ENCODE data around the gene NR3C1. TPM values are rescaled to one million over a fixed set of nuclear protein-coding genes. Genes with fewer than 3 reads are reported as not detected.

The NR3C1 gene
- total RNA-seq, 1 experiment from 2014 or later = 16.0 TPM

GRCh38 chr5:143238620-143239019, 164.9 kb downstream of the NR3C1 start (continued):
- no peak for TF ChIP-seq ZNF274 (IDR thresholded peaks at IDR 0.05; ENCODE audit: low read depth, low read length)
- TF ChIP-seq YY1 (IDR thresholded peaks at IDR 0.05; ENCODE audit: extremely low read depth, insufficient replicate concordance, low read depth, low read length) = no peak

GRCh38 chr5:143237664-143238063, 165.8 kb downstream of the NR3C1 start:
- H3K4me3 ChIP-seq (replicated peaks in 1 of 2; ENCODE audit: low read depth in 1 of 2, low read length in 2 of 2) = no peak overlapping the region
- no peaks in the 10 kb centered on the region for H3K27me3 ChIP-seq (ENCODE audit: insufficient read depth, low read length)
- DNase-seq (ENCODE audit: low read depth, low spot score) (no peak), ATAC-seq (no peak)
- H3K79me2 ChIP-seq (ENCODE audit: insufficient read depth, low read length) = no peaks in the 10 kb centered on the region
- intact Hi-C loops (cut with micrococcal nuclease) = no loop called here
- H3K9me2 ChIP-seq (ENCODE audit: insufficient read depth) = no peaks in the 10 kb centered on the region
- no peak overlapping the region for H2AFZ ChIP-seq (ENCODE audit: low read depth, low read length, poor library complexity, severe bottlenecking)
- peaks cover 10 to 38% of the 10 kb centered on the region in 2 experiments for H3K4me1 ChIP-seq (ENCODE audit: control insufficient read depth in 1 of 2, insufficient read depth in 2 of 2, low read length in 2 of 2)
- RAD21 ChIA-PET (ENCODE audit: low non-redundant PET in 1 of 2, low total read pairs in 2 of 2, uncharacterized antibody in 2 of 2, unreplicated experiment in 2 of 2) = no interaction called here
- no TSS peak for BruUV-seq (replicated peaks)
- H3K27ac ChIP-seq (ENCODE audit: low read depth, low read length) = no peak overlapping the region
- CTCF ChIA-PET = no interaction called here
- H3K36me3 ChIP-seq (ENCODE audit: control insufficient read depth in 1 of 2, insufficient read depth in 2 of 2, low read length in 2 of 2) = no peaks in the 10 kb centered on the region
- H3K9ac ChIP-seq (ENCODE audit: low read length) = no peak overlapping the region
- no peaks in the 10 kb centered on the region for H4K20me1 ChIP-seq (ENCODE audit: insufficient read depth)
- H3K9me3 ChIP-seq (ENCODE audit: control insufficient read depth in 1 of 2, insufficient read depth in 1 of 2, low read depth in 1 of 2, low read length in 2 of 2) = no peaks in the 10 kb centered on the region
- H3K4me2 ChIP-seq (ENCODE audit: low read length) = no peak overlapping the region
- POLR2A ChIA-PET = no interaction called here
- TF ChIP-seq EZH2 (IDR thresholded peaks at IDR 0.05) = no peak
- TF ChIP-seq EZH2phosphoT487 (IDR thresholded peaks at IDR 0.05; ENCODE audit: borderline replicate concordance) = no peak
- no peak for TF ChIP-seq FOSL1 (IDR thresholded peaks at IDR 0.05; ENCODE audit: low read depth)

GRCh38 chr5:143236682-143237081, 166.8 kb downstream of the NR3C1 start:
- Histone ChIP-seq H2AFZ (ENCODE audit: low read depth, low read length, poor library complexity, severe bottlenecking) (no peak overlapping the region), H3K79me2 (ENCODE audit: insufficient read depth, low read length) (no peaks in the 10 kb centered on the region), H3K9me2 (ENCODE audit: insufficient read depth) (no peaks in the 10 kb centered on the region), H3K9me3 (ENCODE audit: control insufficient read depth in 1 of 2, insufficient read depth in 1 of 2, low read depth in 1 of 2, low read length in 2 of 2) (no peaks in the 10 kb centered on the region), H3K4me2 (ENCODE audit: low read length) (no peak overlapping the region), H3K9ac (ENCODE audit: low read length) (no peak overlapping the region), H3K4me3 (replicated peaks in 1 of 2; ENCODE audit: low read depth in 1 of 2, low read length in 2 of 2) (no peak overlapping the region), H3K4me1 (ENCODE audit: control insufficient read depth in 1 of 2, insufficient read depth in 2 of 2, low read length in 2 of 2) (peaks cover under 1 to 28% of the 10 kb centered on the region in 2 experiments; a peak in 3 of 4 replicates), H3K27me3 (ENCODE audit: insufficient read depth, low read length) (no peaks in the 10 kb centered on the region), H3K27ac (ENCODE audit: low read depth, low read length) (no peak overlapping the region), H3K36me3 (ENCODE audit: control insufficient read depth in 1 of 2, insufficient read depth in 2 of 2, low read length in 2 of 2) (no peaks in the 10 kb centered on the region), H4K20me1 (ENCODE audit: insufficient read depth) (no peaks in the 10 kb centered on the region)
- CTCF ChIA-PET = no interaction called here
- RAD21 ChIA-PET (ENCODE audit: low non-redundant PET in 1 of 2, low total read pairs in 2 of 2, uncharacterized antibody in 2 of 2, unreplicated experiment in 2 of 2) = no interaction called here
- ATAC-seq (no peak), DNase-seq (ENCODE audit: low read depth, low spot score) (no peak)
- no TSS peak for BruUV-seq (replicated peaks)
- POLR2A ChIA-PET = no interaction called here
- intact Hi-C loops (cut with micrococcal nuclease) = no loop called here
- TF ChIP-seq ELF1 (IDR thresholded peaks at IDR 0.05; ENCODE audit: borderline replicate concordance, low read depth) (no peak), ZNF274 (IDR thresholded peaks at IDR 0.05; ENCODE audit: low read depth, low read length) (no peak), CBX3 (IDR thresholded peaks at IDR 0.05; ENCODE audit: low read depth) (no peak), JUND (IDR thresholded peaks at IDR 0.05) (no peak), ZFX (IDR thresholded peaks at IDR 0.05) (no peak), MAX (IDR thresholded peaks at IDR 0.05) (no peak), POLR2A (IDR thresholded peaks at IDR 0.05; ENCODE audit: borderline replicate concordance, extremely low read depth, insufficient read depth, insufficient read length) (no peak), ATF3 (IDR thresholded peaks at IDR 0.05) (no peak), SP1 (IDR thresholded peaks at IDR 0.05; ENCODE audit: low read depth) (no peak), YY1 (IDR thresholded peaks at IDR 0.05; ENCODE audit: extremely low read depth, insufficient replicate concordance, low read depth, low read length) (no peak), EZH2 (IDR thresholded peaks at IDR 0.05) (no peak), RAD21 (IDR thresholded peaks at IDR 0.05; ENCODE audit: low read depth) (no peak), TCF7L2 (IDR thresholded peaks at IDR 0.05; ENCODE audit: borderline replicate concordance, extremely low read depth, insufficient read depth, insufficient read length) (no peak), EZH2phosphoT487 (IDR thresholded peaks at IDR 0.05; ENCODE audit: borderline replicate concordance) (no peak), REST (IDR thresholded peaks at IDR 0.05; ENCODE audit: low read depth) (no peak), FOSL1 (IDR thresholded peaks at IDR 0.05; ENCODE audit: low read depth) (no peak)

Measured in HCT116 (cell line).